Caco-2 (cell line): ENCODE measurements around the gene OR2W3. TPM values are rescaled to one million over a fixed set of nuclear protein-coding genes. Genes with fewer than 3 reads are reported as not detected.

Experiments
- Bru-seq: library from RNA; stranded (reverse); fragments of 400-500 nt; gene quantifications from one replicate; lab custom pipeline; 2021; lab: Mats Ljungman, UMichigan
- BruChase-seq, 2 experiments: library from RNA; stranded (reverse); fragments of 400-500 nt; gene quantifications; one replicate each; lab custom pipeline; 2021; lab: Mats Ljungman, UMichigan
- BruUV-seq: library from RNA; stranded (reverse); fragments of 400-500 nt; replicated peaks from 2 replicates; lab custom pipeline; 2021; lab: Mats Ljungman, UMichigan
- CTCF ChIA-PET: fragments of 300-600 bp; sonication (Branson Sonifier 250); formaldehyde crosslinking; loops from one replicate; lab custom pipeline; 2022; ENCODE audit warnings: antibody characterized with exemption; lab: Charles Lee
- POLR2A ChIA-PET: fragments of 300-600 bp; sonication (Branson Sonifier 250); formaldehyde crosslinking; loops from one replicate; lab custom pipeline; 2022; ENCODE audit warnings: antibody characterized with exemption; lab: Charles Lee
- DNase-seq, 2 experiments: peaks; one replicate each; pipeline versions ENCODE4 v3.0.0 to v3.0.0-alpha.2; 2020 to 2022
- H3K27me3 ChIP-seq: replicated peaks from 2 replicates; pipeline ENCODE4 v1.6.0; 2011; ENCODE audit warnings: low read length; ENCODE audit not compliant: control insufficient read depth, insufficient read depth
- H3K36me3 ChIP-seq: 2 replicates; pipeline ENCODE4 v1.5.1; 2011; ENCODE audit warnings: low read length; ENCODE audit not compliant: control insufficient read depth, insufficient read depth
- H3K4me1 ChIP-seq: fragments of 250-450 bp; sonication (Bioruptor Pico); 2 replicates; pipeline ENCODE4 v1.5.1; 2020; ENCODE audit warnings: mild to moderate bottlenecking
- H3K4me3 ChIP-seq: 2 replicates; pipeline ENCODE4 v1.5.1; 2011; ENCODE audit warnings: low read depth, mild to moderate bottlenecking, control low read depth, low read length
- H3K9me3 ChIP-seq: fragments of 250-450 bp; sonication (Bioruptor Pico); 2 replicates; pipeline ENCODE4 v1.5.1; 2020; ENCODE audit warnings: mild to moderate bottlenecking, moderate library complexity
- H3K27ac Mint-ChIP-seq: one replicate; pipeline ENCODE4 v1.8.0; 2022; ENCODE audit warnings: mixed read lengths; ENCODE audit not compliant: unreplicated experiment
- H3K27me3 Mint-ChIP-seq: one replicate; pipeline ENCODE4 v1.8.0; 2022; ENCODE audit warnings: mixed read lengths; ENCODE audit not compliant: insufficient read depth, unreplicated experiment
- H3K36me3 Mint-ChIP-seq: one replicate; pipeline ENCODE4 v1.8.0; 2022; ENCODE audit warnings: mild to moderate bottlenecking, mixed read lengths; ENCODE audit not compliant: insufficient read depth, unreplicated experiment
- H3K4me1 Mint-ChIP-seq: one replicate; pipeline ENCODE4 v1.8.0; 2022; ENCODE audit warnings: low read depth, mixed read lengths; ENCODE audit not compliant: unreplicated experiment
- H3K4me3 Mint-ChIP-seq: one replicate; pipeline ENCODE4 v1.8.0; 2022; ENCODE audit warnings: mild to moderate bottlenecking, moderate library complexity, mixed read lengths; ENCODE audit not compliant: unreplicated experiment
- H3K9me3 Mint-ChIP-seq: one replicate; pipeline ENCODE4 v1.8.0; 2022; ENCODE audit warnings: mixed read lengths; ENCODE audit not compliant: unreplicated experiment
- intact Hi-C: fragments of 100-400 bp; cut with micrococcal nuclease; formaldehyde crosslinking; loops from one replicate; pipeline ENCODE4 v1.10.0; 2022; ENCODE audit not compliant: unreplicated experiment
- long read RNA-seq: library from polyadenylated mRNA; stranded (forward); transcript quantifications from one replicate; pipeline ENCODE4 v2.0.0, GENCODE V29; 2022
- total RNA-seq: library from RNA; stranded (reverse); gene quantifications from 2 replicates; pipeline ENCODE4 v1.2.3, GENCODE V29; 2022
- TF ChIP-seq, protein P1 (sequence below), 2 experiments: fragments of 200-600 bp in 1 of 2; IDR thresholded peaks; 1 replicate in 1 of 2; 2 replicates in 1 of 2; pipeline versions ENCODE4 v1.5.1 to v1.8.0; 2011 to 2022; ENCODE audit warnings: antibody characterized with exemption in 1 of 2, control low read depth in 1 of 2, inconsistent platforms in 1 of 2, low read depth in 1 of 2, low read length in 1 of 2, mild to moderate bottlenecking in 1 of 2, moderate library complexity in 1 of 2; ENCODE audit not compliant: insufficient read depth in 1 of 2, severe bottlenecking in 1 of 2, unreplicated experiment in 1 of 2

Gene OR2W3
- total RNA-seq (not detected in 2 replicates), Bru-seq, nascent RNA (not detected), BruChase-seq, experiment 1, labeled RNA remaining after a 2-hour chase (not detected), BruChase-seq, experiment 2, labeled RNA remaining after a 6-hour chase (percentile 27 among the genes with signal in this experiment)
- long read RNA-seq = 0 reads

DNA sequence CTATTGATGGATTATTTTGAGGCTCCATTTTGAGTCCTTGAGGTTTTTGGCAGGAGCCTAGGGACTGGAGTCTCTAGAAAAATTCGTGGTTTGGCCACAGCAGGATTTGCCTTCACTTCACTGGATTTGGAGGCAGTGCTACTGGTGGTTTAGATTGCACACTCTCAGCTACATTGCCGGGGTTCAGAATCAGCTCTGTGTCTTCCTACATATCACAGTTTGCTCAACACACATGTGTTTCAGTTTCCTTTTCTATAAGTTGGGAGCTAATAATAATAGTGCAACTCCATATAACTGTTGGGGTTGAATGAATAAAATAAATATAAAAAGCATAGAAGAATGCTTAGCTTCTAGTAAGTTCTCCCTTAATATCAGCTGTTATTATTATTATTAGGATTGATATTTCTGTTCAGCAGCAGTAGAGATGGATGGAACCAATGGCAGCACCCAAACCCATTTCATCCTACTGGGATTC is at the start of gene OR2W3:
Gene OR2W3, plus strand, starts transcription at position 425 of the 475 bp plus-strand sequence. Its CDS starts 0 bp downstream, at position 425.
- Histone ChIP-seq H3K4me1 (no peaks in the 10 kb centered on the region), H3K36me3 (no peaks in the 10 kb centered on the region), H3K27me3 (no peaks in the 10 kb centered on the region), H3K9me3 (no peaks in the 10 kb centered on the region), H3K4me3 (no peak within 1 kb of the TSS)
- no peak for DNase-seq
- POLR2A ChIA-PET = no interaction called here
- no TSS peak for BruUV-seq
- intact Hi-C loops = no loop called here
- Mint-ChIP-seq H3K27ac (no peak within 1 kb of the TSS), H3K4me1 (no peaks in the 10 kb centered on the region), H3K9me3 (no peaks in the 10 kb centered on the region), H3K36me3 (no peaks in the 10 kb centered on the region), H3K27me3 (no peaks in the 10 kb centered on the region), H3K4me3 (no peak within 1 kb of the TSS)
- CTCF ChIA-PET = no interaction called here
- TF ChIP-seq, protein P1, sequence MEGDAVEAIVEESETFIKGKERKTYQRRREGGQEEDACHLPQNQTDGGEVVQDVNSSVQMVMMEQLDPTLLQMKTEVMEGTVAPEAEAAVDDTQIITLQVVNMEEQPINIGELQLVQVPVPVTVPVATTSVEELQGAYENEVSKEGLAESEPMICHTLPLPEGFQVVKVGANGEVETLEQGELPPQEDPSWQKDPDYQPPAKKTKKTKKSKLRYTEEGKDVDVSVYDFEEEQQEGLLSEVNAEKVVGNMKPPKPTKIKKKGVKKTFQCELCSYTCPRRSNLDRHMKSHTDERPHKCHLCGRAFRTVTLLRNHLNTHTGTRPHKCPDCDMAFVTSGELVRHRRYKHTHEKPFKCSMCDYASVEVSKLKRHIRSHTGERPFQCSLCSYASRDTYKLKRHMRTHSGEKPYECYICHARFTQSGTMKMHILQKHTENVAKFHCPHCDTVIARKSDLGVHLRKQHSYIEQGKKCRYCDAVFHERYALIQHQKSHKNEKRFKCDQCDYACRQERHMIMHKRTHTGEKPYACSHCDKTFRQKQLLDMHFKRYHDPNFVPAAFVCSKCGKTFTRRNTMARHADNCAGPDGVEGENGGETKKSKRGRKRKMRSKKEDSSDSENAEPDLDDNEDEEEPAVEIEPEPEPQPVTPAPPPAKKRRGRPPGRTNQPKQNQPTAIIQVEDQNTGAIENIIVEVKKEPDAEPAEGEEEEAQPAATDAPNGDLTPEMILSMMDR (IDR thresholded peaks at IDR 0.05; ENCODE audit: insufficient read depth in 1 of 2, low read depth in 1 of 2, low read length in 1 of 2, severe bottlenecking in 1 of 2, unreplicated experiment in 1 of 2) = no peak

DNA sequence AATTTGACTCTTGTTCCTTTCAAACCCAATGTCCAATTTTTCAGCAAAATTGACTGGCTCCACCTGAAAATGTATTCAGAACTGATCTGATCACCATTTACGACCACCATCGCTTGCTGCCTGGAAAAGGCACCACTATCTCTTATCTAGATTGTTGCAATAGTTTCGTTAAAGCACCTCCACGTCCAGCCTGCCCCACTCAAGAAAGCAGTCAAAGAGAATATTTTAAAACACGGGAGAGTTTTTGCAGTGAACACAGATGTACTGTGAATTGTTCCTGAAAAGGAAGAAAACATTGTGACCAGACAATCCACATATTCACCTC is 49.7 kb upstream of the OR2W3 start:
- no peaks in the 10 kb centered on the region for H3K27me3 Mint-ChIP-seq
- H3K36me3 ChIP-seq = no peaks in the 10 kb centered on the region
- TF ChIP-seq, protein P1 (IDR thresholded peaks at IDR 0.05; ENCODE audit: insufficient read depth in 1 of 2, low read depth in 1 of 2, low read length in 1 of 2, severe bottlenecking in 1 of 2, unreplicated experiment in 1 of 2) = no peak
- intact Hi-C loops = no loop called here
- no peaks in the 10 kb centered on the region for H3K36me3 Mint-ChIP-seq
- no peaks in the 10 kb centered on the region for H3K9me3 Mint-ChIP-seq
- H3K4me1 Mint-ChIP-seq = no peaks in the 10 kb centered on the region
- no TSS peak for BruUV-seq
- ChIA-PET CTCF (no interaction called here), POLR2A (no interaction called here)
- no peak overlapping the region for H3K27ac Mint-ChIP-seq
- no peaks in the 10 kb centered on the region for H3K27me3 ChIP-seq
- DNase-seq = no peak
- H3K4me3 Mint-ChIP-seq = no peak overlapping the region
- no peak overlapping the region for H3K4me3 ChIP-seq
- no peaks in the 10 kb centered on the region for H3K4me1 ChIP-seq
- H3K9me3 ChIP-seq = no peaks in the 10 kb centered on the region; the same call in 1 of the 2 replicates

DNA sequence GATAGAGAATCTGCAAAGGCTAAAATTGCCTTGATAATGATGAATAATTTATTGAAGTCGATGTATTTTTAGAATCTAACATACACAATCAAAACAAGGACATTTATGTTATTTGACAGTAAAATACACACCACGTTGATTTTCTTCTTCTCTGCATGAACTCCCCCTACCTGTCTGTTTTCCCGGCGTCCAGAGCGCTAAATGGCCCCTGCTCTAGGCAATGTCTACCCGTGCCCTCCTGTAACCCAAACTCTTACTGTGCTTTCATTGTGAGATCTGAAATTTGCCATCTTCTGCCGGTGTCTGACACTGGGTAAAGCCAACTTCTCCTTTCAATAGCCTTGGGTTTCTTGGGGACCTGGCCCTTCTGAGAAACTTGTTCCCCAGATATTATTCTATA is 47.0 kb upstream of the OR2W3 start:
- Mint-ChIP-seq H3K4me3 (no peak overlapping the region), H3K4me1 (no peaks in the 10 kb centered on the region), H3K27ac (no peak overlapping the region), H3K9me3 (peaks cover 7% of the 10 kb centered on the region), H3K27me3 (peaks cover 4% of the 10 kb centered on the region), H3K36me3 (no peaks in the 10 kb centered on the region)
- Histone ChIP-seq H3K36me3 (no peaks in the 10 kb centered on the region), H3K4me1 (no peaks in the 10 kb centered on the region), H3K4me3 (no peak overlapping the region), H3K27me3 (no peaks in the 10 kb centered on the region), H3K9me3 (no peaks in the 10 kb centered on the region)
- no TSS peak for BruUV-seq
- no peak for DNase-seq
- intact Hi-C loops = no loop called here
- TF ChIP-seq, protein P1 (IDR thresholded peaks at IDR 0.05; ENCODE audit: insufficient read depth in 1 of 2, low read depth in 1 of 2, low read length in 1 of 2, severe bottlenecking in 1 of 2, unreplicated experiment in 1 of 2) = no peak
- CTCF ChIA-PET = no interaction called here
- POLR2A ChIA-PET = no interaction called here
